ENCODE results near the gene RAB8B.

GRCh38 chr15:63274427-63274826 is 85.0 kb downstream of the RAB8B start:
- TF ChIP-seq POLR2AphosphoS5 (IDR thresholded peaks at IDR 0.05), result no peak
- TF ChIP-seq CTCF (IDR thresholded peaks at IDR 0.05), result no peak

Measured in breast epithelium (tissue), 3 donors.